SK-N-SH treated with all-trans-retinoic acid at 6 μM for 48 hours (cell line): ENCODE data around the gene PSMB5.

Experiments
- ATAC-seq: fragments of 200-7000 bp; cut with Tn5 transposase; 3 replicates; pipeline ENCODE4 v1.9.1; 2020; ENCODE audit warnings: mild to moderate bottlenecking, moderate library complexity
- ARNTL ChIP-seq: fragments of 450-650 bp; formaldehyde crosslinking; IDR thresholded peaks from 2 replicates; pipeline ENCODE4 v1.5.0; 2020; ENCODE audit warnings: low read depth, mild to moderate bottlenecking, moderate library complexity, borderline replicate concordance
- BACH2 ChIP-seq: fragments of 250-450 bp; sonication (Bioruptor Pico); IDR thresholded peaks from 2 replicates; pipeline ENCODE4 v1.9.0; 2021; ENCODE audit warnings: mild to moderate bottlenecking, borderline replicate concordance
- CSDC2 ChIP-seq: fragments of 250-450 bp; sonication (Bioruptor Pico); IDR thresholded peaks from 2 replicates; pipeline ENCODE4 v1.5.0; 2020; ENCODE audit warnings: mild to moderate bottlenecking, moderate library complexity
- ESRRG ChIP-seq: fragments of 250-450 bp; sonication (Bioruptor Pico); IDR thresholded peaks from 2 replicates; pipeline ENCODE4 v1.6.1; 2021; ENCODE audit warnings: mild to moderate bottlenecking
- GLIS3 ChIP-seq: fragments of 250-450 bp; sonication (Bioruptor Pico); IDR thresholded peaks from 2 replicates; pipeline ENCODE4 v1.5.0; 2020; ENCODE audit warnings: mild to moderate bottlenecking, moderate library complexity
- ISL1 ChIP-seq: fragments of 250-450 bp; sonication (Bioruptor Pico); IDR thresholded peaks from 2 replicates; pipeline ENCODE4 v2.1.2; 2022; ENCODE audit warnings: mild to moderate bottlenecking, moderate library complexity
- PPARA ChIP-seq: fragments of 250-450 bp; sonication (Bioruptor Pico); IDR thresholded peaks from 2 replicates; pipeline ENCODE4 v1.5.0; 2020; ENCODE audit warnings: mild to moderate bottlenecking, borderline replicate concordance
- RARB ChIP-seq: fragments of 250-450 bp; sonication (Bioruptor Pico); IDR thresholded peaks from 2 replicates; pipeline ENCODE4 v1.8.0; 2021; ENCODE audit warnings: mild to moderate bottlenecking, moderate library complexity
- SNAI2 ChIP-seq: fragments of 250-450 bp; sonication (Bioruptor Pico); IDR thresholded peaks from 2 replicates; pipeline ENCODE4 v1.5.0; 2020; ENCODE audit warnings: mild to moderate bottlenecking, moderate library complexity
- TCF4 ChIP-seq: fragments of 250-450 bp; sonication (Bioruptor Pico); IDR thresholded peaks from 2 replicates; pipeline ENCODE4 v1.8.0; 2021; ENCODE audit warnings: mild to moderate bottlenecking, moderate library complexity, borderline replicate concordance
- TOX ChIP-seq: fragments of 250-450 bp; sonication (Bioruptor Pico); IDR thresholded peaks from 2 replicates; pipeline ENCODE4 v1.8.0; 2021; ENCODE audit warnings: mild to moderate bottlenecking, moderate library complexity, borderline replicate concordance
- ZC3H10 ChIP-seq: fragments of 250-450 bp; sonication (Bioruptor Pico); IDR thresholded peaks from 2 replicates; pipeline ENCODE4 v1.5.1; 2021; ENCODE audit warnings: mild to moderate bottlenecking, moderate library complexity
- ZFP3 ChIP-seq: fragments of 250-450 bp; sonication (Bioruptor Pico); IDR thresholded peaks from 2 replicates; pipeline ENCODE4 v1.5.0; 2020; ENCODE audit warnings: mild to moderate bottlenecking, moderate library complexity
- ZFP30 ChIP-seq: fragments of 450-650 bp; formaldehyde crosslinking; IDR thresholded peaks from 2 replicates; pipeline ENCODE4 v1.5.0; 2022; ENCODE audit warnings: mild to moderate bottlenecking, moderate library complexity
- ZNF70 ChIP-seq: fragments of 450-650 bp; formaldehyde crosslinking; IDR thresholded peaks from 2 replicates; pipeline ENCODE4 v1.5.0; 2020; ENCODE audit warnings: mild to moderate bottlenecking, moderate library complexity
- ZNF8 ChIP-seq: fragments of 450-650 bp; formaldehyde crosslinking; IDR thresholded peaks from 2 replicates; pipeline ENCODE4 v1.5.0; 2020; ENCODE audit warnings: mild to moderate bottlenecking, moderate library complexity
- TF ChIP-seq, protein P1 (sequence below): fragments of 250-450 bp; sonication (Bioruptor Pico); IDR thresholded peaks from 2 replicates; pipeline ENCODE4 v1.5.1; 2021; ENCODE audit warnings: mild to moderate bottlenecking, moderate library complexity
- TF ChIP-seq, protein P2 (sequence below): fragments of 250-450 bp; sonication (Bioruptor Pico); IDR thresholded peaks from 2 replicates; pipeline ENCODE4 v1.5.0; 2020; ENCODE audit warnings: mild to moderate bottlenecking, moderate library complexity
- TF ChIP-seq, protein P3 (sequence below): fragments of 250-450 bp; sonication (Bioruptor Pico); IDR thresholded peaks from 2 replicates; pipeline ENCODE4 v1.8.0; 2021; ENCODE audit warnings: low read depth, mild to moderate bottlenecking, moderate library complexity, borderline replicate concordance
- TF ChIP-seq, protein P4 (sequence below): fragments of 250-450 bp; sonication (Bioruptor Pico); IDR thresholded peaks from 2 replicates; pipeline ENCODE4 v1.8.0; 2020; ENCODE audit warnings: mild to moderate bottlenecking, moderate library complexity, borderline replicate concordance
- TF ChIP-seq, protein P5 (sequence below): fragments of 250-450 bp; sonication (Bioruptor Pico); IDR thresholded peaks from 2 replicates; pipeline ENCODE4 v1.5.1; 2020; ENCODE audit warnings: low read depth, mild to moderate bottlenecking, moderate library complexity

Gene PSMB5

DNA sequence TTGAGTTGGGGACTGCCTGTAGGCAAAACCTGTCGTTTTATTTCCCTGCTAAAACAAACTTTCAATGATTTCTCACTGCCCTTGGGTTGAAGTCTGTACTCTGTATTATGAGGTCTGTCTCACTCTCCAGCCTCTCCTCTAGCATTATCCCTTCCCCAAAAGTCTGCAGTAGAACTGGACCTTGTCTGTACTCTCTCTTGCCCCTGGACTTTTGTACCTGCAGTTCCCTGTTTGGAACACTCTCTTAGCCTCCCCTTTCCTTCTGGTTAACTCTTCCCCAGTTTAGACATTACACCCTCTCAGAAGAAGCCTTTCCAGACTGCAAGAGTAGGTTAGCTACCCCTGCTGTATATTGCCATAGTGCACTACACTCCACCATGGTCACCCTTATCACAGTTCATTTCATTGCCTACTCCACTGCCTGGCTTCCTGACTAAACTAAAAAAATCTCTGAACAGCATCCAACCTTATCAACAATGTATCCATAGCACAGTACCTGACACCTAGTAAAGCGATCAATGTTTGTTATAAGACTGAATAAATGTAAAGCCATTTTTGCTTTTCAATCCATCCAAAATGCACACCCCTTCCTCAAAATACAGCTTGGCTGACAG lies 48.7 kb downstream of the PSMB5 start:
- TF ChIP-seq, protein P1, sequence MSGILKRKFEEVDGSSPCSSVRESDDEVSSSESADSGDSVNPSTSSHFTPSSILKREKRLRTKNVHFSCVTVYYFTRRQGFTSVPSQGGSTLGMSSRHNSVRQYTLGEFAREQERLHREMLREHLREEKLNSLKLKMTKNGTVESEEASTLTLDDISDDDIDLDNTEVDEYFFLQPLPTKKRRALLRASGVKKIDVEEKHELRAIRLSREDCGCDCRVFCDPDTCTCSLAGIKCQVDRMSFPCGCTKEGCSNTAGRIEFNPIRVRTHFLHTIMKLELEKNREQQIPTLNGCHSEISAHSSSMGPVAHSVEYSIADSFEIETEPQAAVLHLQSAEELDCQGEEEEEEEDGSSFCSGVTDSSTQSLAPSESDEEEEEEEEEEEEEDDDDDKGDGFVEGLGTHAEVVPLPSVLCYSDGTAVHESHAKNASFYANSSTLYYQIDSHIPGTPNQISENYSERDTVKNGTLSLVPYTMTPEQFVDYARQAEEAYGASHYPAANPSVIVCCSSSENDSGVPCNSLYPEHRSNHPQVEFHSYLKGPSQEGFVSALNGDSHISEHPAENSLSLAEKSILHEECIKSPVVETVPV (CRISPR knock-in tag), result no peak
- TF ChIP-seq ZNF70, result no peak
- TF ChIP-seq ZC3H10 (CRISPR knock-in tag), result no peak
- TF ChIP-seq, protein P2, sequence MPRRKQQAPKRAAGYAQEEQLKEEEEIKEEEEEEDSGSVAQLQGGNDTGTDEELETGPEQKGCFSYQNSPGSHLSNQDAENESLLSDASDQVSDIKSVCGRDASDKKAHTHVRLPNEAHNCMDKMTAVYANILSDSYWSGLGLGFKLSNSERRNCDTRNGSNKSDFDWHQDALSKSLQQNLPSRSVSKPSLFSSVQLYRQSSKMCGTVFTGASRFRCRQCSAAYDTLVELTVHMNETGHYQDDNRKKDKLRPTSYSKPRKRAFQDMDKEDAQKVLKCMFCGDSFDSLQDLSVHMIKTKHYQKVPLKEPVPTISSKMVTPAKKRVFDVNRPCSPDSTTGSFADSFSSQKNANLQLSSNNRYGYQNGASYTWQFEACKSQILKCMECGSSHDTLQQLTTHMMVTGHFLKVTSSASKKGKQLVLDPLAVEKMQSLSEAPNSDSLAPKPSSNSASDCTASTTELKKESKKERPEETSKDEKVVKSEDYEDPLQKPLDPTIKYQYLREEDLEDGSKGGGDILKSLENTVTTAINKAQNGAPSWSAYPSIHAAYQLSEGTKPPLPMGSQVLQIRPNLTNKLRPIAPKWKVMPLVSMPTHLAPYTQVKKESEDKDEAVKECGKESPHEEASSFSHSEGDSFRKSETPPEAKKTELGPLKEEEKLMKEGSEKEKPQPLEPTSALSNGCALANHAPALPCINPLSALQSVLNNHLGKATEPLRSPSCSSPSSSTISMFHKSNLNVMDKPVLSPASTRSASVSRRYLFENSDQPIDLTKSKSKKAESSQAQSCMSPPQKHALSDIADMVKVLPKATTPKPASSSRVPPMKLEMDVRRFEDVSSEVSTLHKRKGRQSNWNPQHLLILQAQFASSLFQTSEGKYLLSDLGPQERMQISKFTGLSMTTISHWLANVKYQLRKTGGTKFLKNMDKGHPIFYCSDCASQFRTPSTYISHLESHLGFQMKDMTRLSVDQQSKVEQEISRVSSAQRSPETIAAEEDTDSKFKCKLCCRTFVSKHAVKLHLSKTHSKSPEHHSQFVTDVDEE (CRISPR knock-in tag), result no peak
- TF ChIP-seq, protein P3, sequence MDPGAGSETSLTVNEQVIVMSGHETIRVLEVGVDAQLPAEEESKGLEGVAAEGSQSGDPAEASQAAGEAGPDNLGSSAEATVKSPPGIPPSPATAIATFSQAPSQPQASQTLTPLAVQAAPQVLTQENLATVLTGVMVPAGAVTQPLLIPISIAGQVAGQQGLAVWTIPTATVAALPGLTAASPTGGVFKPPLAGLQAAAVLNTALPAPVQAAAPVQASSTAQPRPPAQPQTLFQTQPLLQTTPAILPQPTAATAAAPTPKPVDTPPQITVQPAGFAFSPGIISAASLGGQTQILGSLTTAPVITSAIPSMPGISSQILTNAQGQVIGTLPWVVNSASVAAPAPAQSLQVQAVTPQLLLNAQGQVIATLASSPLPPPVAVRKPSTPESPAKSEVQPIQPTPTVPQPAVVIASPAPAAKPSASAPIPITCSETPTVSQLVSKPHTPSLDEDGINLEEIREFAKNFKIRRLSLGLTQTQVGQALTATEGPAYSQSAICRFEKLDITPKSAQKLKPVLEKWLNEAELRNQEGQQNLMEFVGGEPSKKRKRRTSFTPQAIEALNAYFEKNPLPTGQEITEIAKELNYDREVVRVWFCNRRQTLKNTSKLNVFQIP (CRISPR knock-in tag), result no peak
- no peak for TF ChIP-seq ISL1
- TF ChIP-seq ZNF8 (CRISPR knock-in tag), result no peak
- no peak for TF ChIP-seq ZFP30 (CRISPR knock-in tag)
- TF ChIP-seq PPARA (CRISPR knock-in tag), result no peak
- TF ChIP-seq RARB (CRISPR knock-in tag), result no peak
- no peak for TF ChIP-seq SNAI2 (CRISPR knock-in tag)
- no peak for TF ChIP-seq ARNTL (CRISPR knock-in tag)
- TF ChIP-seq CSDC2 (CRISPR knock-in tag), result no peak
- no peak for TF ChIP-seq GLIS3 (CRISPR knock-in tag)
- TF ChIP-seq BACH2 (CRISPR knock-in tag), result no peak
- TF ChIP-seq TOX (CRISPR knock-in tag), result no peak
- TF ChIP-seq, protein P4, sequence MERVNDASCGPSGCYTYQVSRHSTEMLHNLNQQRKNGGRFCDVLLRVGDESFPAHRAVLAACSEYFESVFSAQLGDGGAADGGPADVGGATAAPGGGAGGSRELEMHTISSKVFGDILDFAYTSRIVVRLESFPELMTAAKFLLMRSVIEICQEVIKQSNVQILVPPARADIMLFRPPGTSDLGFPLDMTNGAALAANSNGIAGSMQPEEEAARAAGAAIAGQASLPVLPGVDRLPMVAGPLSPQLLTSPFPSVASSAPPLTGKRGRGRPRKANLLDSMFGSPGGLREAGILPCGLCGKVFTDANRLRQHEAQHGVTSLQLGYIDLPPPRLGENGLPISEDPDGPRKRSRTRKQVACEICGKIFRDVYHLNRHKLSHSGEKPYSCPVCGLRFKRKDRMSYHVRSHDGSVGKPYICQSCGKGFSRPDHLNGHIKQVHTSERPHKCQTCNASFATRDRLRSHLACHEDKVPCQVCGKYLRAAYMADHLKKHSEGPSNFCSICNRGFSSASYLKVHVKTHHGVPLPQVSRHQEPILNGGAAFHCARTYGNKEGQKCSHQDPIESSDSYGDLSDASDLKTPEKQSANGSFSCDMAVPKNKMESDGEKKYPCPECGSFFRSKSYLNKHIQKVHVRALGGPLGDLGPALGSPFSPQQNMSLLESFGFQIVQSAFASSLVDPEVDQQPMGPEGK (CRISPR knock-in tag), result no peak

DNA sequence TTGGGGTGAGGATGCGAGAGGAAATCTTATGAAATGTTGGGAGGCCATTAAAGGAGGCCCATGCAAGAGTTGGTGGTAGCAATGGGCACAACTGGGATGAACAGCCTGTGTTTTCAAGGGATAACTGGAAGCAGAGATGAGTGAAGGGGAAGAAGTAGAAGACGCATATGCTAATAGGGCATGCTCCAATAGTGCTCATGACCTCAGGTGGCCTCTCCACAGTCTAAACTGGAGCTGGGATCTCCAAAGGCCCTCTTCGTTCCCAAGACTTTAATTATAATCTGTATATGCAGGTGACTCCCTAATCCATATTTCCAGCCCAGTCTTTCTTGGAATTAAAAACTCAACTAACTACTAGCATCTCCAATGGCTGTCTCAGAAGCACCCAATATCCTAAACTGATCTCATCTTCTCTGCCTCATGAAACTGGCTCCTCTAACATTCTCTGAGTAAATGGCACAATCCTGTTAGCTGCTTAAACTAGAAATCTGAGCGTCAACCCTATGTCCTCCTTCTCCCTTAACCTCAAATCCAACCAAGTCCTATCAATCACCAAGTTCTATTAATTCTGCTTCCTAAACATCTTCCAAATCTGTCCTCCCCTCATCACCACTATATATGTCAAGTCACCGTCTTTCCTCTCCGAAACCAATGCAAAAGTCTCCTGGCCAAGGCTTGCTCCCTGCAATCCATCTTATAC lies 49.6 kb downstream of the PSMB5 start:
- ATAC-seq, result no peak
- TF ChIP-seq, protein P1 (CRISPR knock-in tag), result no peak
- TF ChIP-seq, protein P5, sequence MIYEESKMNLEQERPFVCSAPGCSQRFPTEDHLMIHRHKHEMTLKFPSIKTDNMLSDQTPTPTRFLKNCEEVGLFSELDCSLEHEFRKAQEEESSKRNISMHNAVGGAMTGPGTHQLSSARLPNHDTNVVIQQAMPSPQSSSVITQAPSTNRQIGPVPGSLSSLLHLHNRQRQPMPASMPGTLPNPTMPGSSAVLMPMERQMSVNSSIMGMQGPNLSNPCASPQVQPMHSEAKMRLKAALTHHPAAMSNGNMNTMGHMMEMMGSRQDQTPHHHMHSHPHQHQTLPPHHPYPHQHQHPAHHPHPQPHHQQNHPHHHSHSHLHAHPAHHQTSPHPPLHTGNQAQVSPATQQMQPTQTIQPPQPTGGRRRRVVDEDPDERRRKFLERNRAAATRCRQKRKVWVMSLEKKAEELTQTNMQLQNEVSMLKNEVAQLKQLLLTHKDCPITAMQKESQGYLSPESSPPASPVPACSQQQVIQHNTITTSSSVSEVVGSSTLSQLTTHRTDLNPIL (CRISPR knock-in tag), result no peak
- TF ChIP-seq ZFP3 (CRISPR knock-in tag) (no peak), TOX (CRISPR knock-in tag) (no peak), ARNTL (CRISPR knock-in tag) (no peak), ZNF70 (no peak), BACH2 (CRISPR knock-in tag) (no peak), ZFP30 (CRISPR knock-in tag) (no peak), CSDC2 (CRISPR knock-in tag) (no peak), ISL1 (no peak), TCF4 (CRISPR knock-in tag) (no peak), SNAI2 (CRISPR knock-in tag) (no peak), PPARA (CRISPR knock-in tag) (no peak), ESRRG (CRISPR knock-in tag) (no peak), RARB (CRISPR knock-in tag) (no peak)
- TF ChIP-seq, protein P4 (CRISPR knock-in tag), result no peak
- TF ChIP-seq, protein P3 (CRISPR knock-in tag), result no peak

More for the DNA sequence above, 48.7 kb downstream of the PSMB5 start:
- no peak for ATAC-seq
